ENCODE data around the gene ZBTB46.

DNA sequence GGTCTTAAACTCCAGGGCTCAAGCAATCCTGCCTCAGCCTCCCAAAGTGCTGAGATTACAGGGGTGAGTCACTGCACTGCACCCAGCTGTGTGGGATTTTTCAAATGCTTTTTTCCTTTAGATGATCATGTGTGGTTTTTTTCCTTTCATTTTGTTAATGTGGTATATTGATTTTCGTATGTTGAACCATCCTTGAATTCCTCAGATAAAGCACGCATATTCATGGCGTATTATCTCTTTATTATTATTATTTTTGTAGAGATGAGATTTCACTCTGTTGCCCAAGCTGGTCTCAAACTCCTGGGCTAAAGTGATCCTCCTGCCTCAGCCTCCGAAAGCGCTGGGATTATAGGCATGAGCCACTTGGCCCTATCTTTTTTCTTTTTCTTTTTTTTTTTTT lies 116.2 kb downstream of the ZBTB46 start:
- TF ChIP-seq, protein P1, sequence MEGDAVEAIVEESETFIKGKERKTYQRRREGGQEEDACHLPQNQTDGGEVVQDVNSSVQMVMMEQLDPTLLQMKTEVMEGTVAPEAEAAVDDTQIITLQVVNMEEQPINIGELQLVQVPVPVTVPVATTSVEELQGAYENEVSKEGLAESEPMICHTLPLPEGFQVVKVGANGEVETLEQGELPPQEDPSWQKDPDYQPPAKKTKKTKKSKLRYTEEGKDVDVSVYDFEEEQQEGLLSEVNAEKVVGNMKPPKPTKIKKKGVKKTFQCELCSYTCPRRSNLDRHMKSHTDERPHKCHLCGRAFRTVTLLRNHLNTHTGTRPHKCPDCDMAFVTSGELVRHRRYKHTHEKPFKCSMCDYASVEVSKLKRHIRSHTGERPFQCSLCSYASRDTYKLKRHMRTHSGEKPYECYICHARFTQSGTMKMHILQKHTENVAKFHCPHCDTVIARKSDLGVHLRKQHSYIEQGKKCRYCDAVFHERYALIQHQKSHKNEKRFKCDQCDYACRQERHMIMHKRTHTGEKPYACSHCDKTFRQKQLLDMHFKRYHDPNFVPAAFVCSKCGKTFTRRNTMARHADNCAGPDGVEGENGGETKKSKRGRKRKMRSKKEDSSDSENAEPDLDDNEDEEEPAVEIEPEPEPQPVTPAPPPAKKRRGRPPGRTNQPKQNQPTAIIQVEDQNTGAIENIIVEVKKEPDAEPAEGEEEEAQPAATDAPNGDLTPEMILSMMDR (IDR thresholded peaks at IDR 0.05) = no peak
- no peak for TF ChIP-seq POLR2A (IDR thresholded peaks at IDR 0.05)
